K562 (cell line): ENCODE measurements around the gene STK26. TPM values are rescaled to one million over a fixed set of nuclear protein-coding genes. Genes with fewer than 3 reads are reported as not detected.

Experiments
- ATAC-seq: fragments of 200-7000 bp; cut with Tn5 transposase; 3 replicates; pipeline ENCODE4 v1.9.1; 2020; ENCODE audit warnings: moderate library complexity
- BruUV-seq: library from RNA; stranded (reverse); fragments of 400-500 nt; replicated peaks from 2 replicates; lab custom pipeline; 2021; lab: Mats Ljungman, UMichigan
- CTCF ChIA-PET: fragments of 300-600 bp; formaldehyde crosslinking; extraction: SDS; loops from one replicate; lab custom pipeline; 2021; ENCODE audit warnings: low intra/inter-chr PET ratio; lab: Yijun Ruan, JAX
- POLR2A ChIA-PET: fragments of 300-600, 350-650 bp; sonication (Branson Sonifier 250); formaldehyde crosslinking; extraction: SDS; loops from one replicate; lab custom pipeline; 2021; ENCODE audit warnings: antibody characterized with exemption, inconsistent platforms; lab: Yijun Ruan, JAX
- DNase-seq, 4 experiments: peaks; one replicate each; pipeline versions ENCODE4 v3.0.0 to v3.0.0-alpha.2; 2011 to 2018; ENCODE audit warnings: low spot score in 3 of 4, mixed read lengths in 3 of 4; ENCODE audit errors: extremely low read depth in 1 of 4
- FAIRE-seq: peaks from 2 replicates; lab custom pipeline; 2011; peaks lifted over from hg19 to GRCh38; lab: Jason Lieb, UNC
- H2AFZ ChIP-seq: 2 replicates; pipeline ENCODE4 v1.6.0; 2011; ENCODE audit warnings: low read depth, low read length, control low read depth, inconsistent platforms
- H3K27ac ChIP-seq: fragments of 200-600 bp; 3 replicates; pipeline ENCODE4 v1.8.0; 2011; ENCODE audit warnings: low read depth, mild to moderate bottlenecking, control low read depth, inconsistent platforms, low read length, moderate library complexity, mixed read lengths; ENCODE audit errors: extremely low read depth
- H3K27me3 ChIP-seq, 2 experiments: fragments of 300-600 bp in 1 of 2; 2 replicates in 1 of 2; 3 replicates in 1 of 2; pipeline versions ENCODE4 v1.6.0 to v1.8.0; 2011; ENCODE audit warnings: inconsistent platforms in 2 of 2, low read length in 2 of 2, mild to moderate bottlenecking in 1 of 2, mixed read lengths in 1 of 2, moderate library complexity in 1 of 2; ENCODE audit not compliant: control insufficient read depth in 2 of 2, insufficient read depth in 2 of 2
- H3K36me3 ChIP-seq: fragments of 300-600 bp; 3 replicates; pipeline ENCODE4 v1.8.0; 2011; ENCODE audit warnings: mild to moderate bottlenecking, low read length, inconsistent platforms; ENCODE audit not compliant: control insufficient read depth, insufficient read depth
- H3K4me1 ChIP-seq, 2 experiments: fragments of 200-600 bp in 1 of 2; replicated peaks in 1 of 2; 2 replicates in 1 of 2; 3 replicates in 1 of 2; pipeline versions ENCODE4 v1.5.1 to v1.8.0; 2011; ENCODE audit warnings: inconsistent platforms in 2 of 2, low read length in 2 of 2, mild to moderate bottlenecking in 1 of 2, mixed read lengths in 1 of 2, moderate library complexity in 1 of 2; ENCODE audit not compliant: control insufficient read depth in 2 of 2, insufficient read depth in 2 of 2
- H3K4me2 ChIP-seq: 2 replicates; pipeline ENCODE4 v1.6.1; 2011; ENCODE audit warnings: low read length, control low read depth, inconsistent platforms, mixed read lengths; ENCODE audit not compliant: insufficient read depth
- H3K4me3 ChIP-seq: fragments of 200-600 bp; sonication (generic), shearing (Covaris generic); 2 replicates; pipeline ENCODE4 v1.5.1; 2016; ENCODE audit warnings: control low read depth, inconsistent platforms
- H3K79me2 ChIP-seq: fragments of 200-600 bp; 3 replicates; pipeline ENCODE4 v1.8.0; 2011; ENCODE audit warnings: low read length, inconsistent platforms; ENCODE audit not compliant: control insufficient read depth, insufficient read depth
- H3K9ac ChIP-seq, 2 experiments: 2 replicates each; pipeline versions ENCODE4 v1.6.0 to v1.6.1; 2011; ENCODE audit warnings: low read depth in 2 of 2, low read length in 2 of 2, control low read depth in 1 of 2, inconsistent platforms in 1 of 2, mild to moderate bottlenecking in 1 of 2, mixed read lengths in 1 of 2; ENCODE audit not compliant: insufficient read depth in 1 of 2
- H3K9me1 ChIP-seq: one replicate; pipeline ENCODE4 v1.6.0; 2011; ENCODE audit warnings: inconsistent platforms, mild to moderate bottlenecking, low read length, moderate library complexity; ENCODE audit not compliant: control insufficient read depth, insufficient read depth
- H3K9me3 ChIP-seq: replicated peaks from 2 replicates; pipeline ENCODE4 v1.5.1; 2011; ENCODE audit warnings: low read depth, low read length, inconsistent platforms; ENCODE audit not compliant: control insufficient read depth, insufficient read depth
- H4K20me1 ChIP-seq: replicated peaks from 2 replicates; pipeline ENCODE4 v1.6.1; 2011; ENCODE audit warnings: low read length, inconsistent platforms, mixed read lengths; ENCODE audit not compliant: control insufficient read depth, insufficient read depth
- BHLHE40 ChIP-seq: IDR thresholded peaks from 2 replicates; pipeline ENCODE4 v1.6.1; 2011; ENCODE audit warnings: low read length, improper control_type of control experiment
- CC2D1A ChIP-seq: fragments of 450-650 bp; IDR thresholded peaks from 2 replicates; pipeline ENCODE4 v1.6.1; 2017; ENCODE audit warnings: mild to moderate bottlenecking
- KLF16 ChIP-seq: IDR thresholded peaks from 2 replicates; pipeline ENCODE4 v1.6.1; 2016; ENCODE audit warnings: antibody characterized with exemption
- KLF6 ChIP-seq: fragments of 250-450 bp; sonication (Bioruptor Pico); IDR thresholded peaks from 2 replicates; pipeline ENCODE4 v1.4.0; 2020; ENCODE audit warnings: mild to moderate bottlenecking, moderate library complexity, borderline replicate concordance
- PHF8 ChIP-seq: fragments of 200-600 bp; sonication (generic); IDR thresholded peaks from 2 replicates; pipeline ENCODE4 v1.6.1; 2012; ENCODE audit warnings: mixed run types, mild to moderate bottlenecking, inconsistent platforms, low read length, moderate library complexity, borderline replicate concordance
- PTBP1 ChIP-seq: fragments of 200-400 bp; formaldehyde crosslinking; IDR thresholded peaks from 2 replicates; pipeline ENCODE4 v1.6.1; 2017; ENCODE audit warnings: low read depth, low read length
- RBM14 ChIP-seq: fragments of 200-400 bp; formaldehyde crosslinking; IDR thresholded peaks from 2 replicates; pipeline ENCODE4 v1.6.1; 2018; ENCODE audit warnings: low read depth, mild to moderate bottlenecking, low read length, moderate library complexity, borderline replicate concordance; ENCODE audit not compliant: insufficient read depth
- TCF7L2 ChIP-seq: fragments of 150-350 bp; IDR thresholded peaks from 2 replicates; pipeline ENCODE4 v1.6.1; 2016; ENCODE audit warnings: low read depth, mild to moderate bottlenecking, low read length, moderate library complexity
- ZC3H11A ChIP-seq: IDR thresholded peaks from 2 replicates; pipeline ENCODE4 v1.6.1; 2012; ENCODE audit warnings: low read depth, low read length, improper control_type of control experiment
- ZNF79 ChIP-seq: fragments of 250-450 bp; sonication (Bioruptor Pico); IDR thresholded peaks from 2 replicates; pipeline ENCODE4 v1.4.0; 2020; ENCODE audit warnings: low read depth, mild to moderate bottlenecking, moderate library complexity
- WGBS: fragments of 100-300 bp; shearing (Covaris generic); methylation state at CpG from one replicate; pipeline ENCODE4 v1.1.6; 2016; ENCODE audit warnings: low coverage, mixed read lengths; ENCODE audit not compliant: insufficient coverage; ENCODE audit errors: missing lambda C conversion rate; 5-methylcytosine and 5-hydroxymethylcytosine counted together
- in situ Hi-C: fragments of 300-500 bp; cut with MboI; formaldehyde crosslinking; loops from 4 replicates; pipeline ENCODE4 v1.15.0; 2018; ENCODE audit warnings: inconsistent platforms, mixed read lengths
- intact Hi-C: fragments of 100-400 bp; cut with micrococcal nuclease; formaldehyde crosslinking; loops from 2 replicates; pipeline ENCODE4 v1.14.2; 2022
- polyA plus RNA-seq, 8 experiments: library from polyadenylated mRNA; depleted of rRNA in 4 of 8; stranded (reverse) in 5 of 8; unstranded in 3 of 8; fragments of >200 nt; fragmentation: Nextera tagmentation in 2 of 8; fragmentation: Illumina TruSeq in 1 of 8; extraction: Ambion mirVana in 2 of 8; extraction: Trizol in 1 of 8; gene quantifications; 2 replicates each; pipeline versions ENCODE4 v1.2.1 to v1.2.3, GENCODE V29; 2011 to 2014; ENCODE audit warnings: inconsistent platforms in 1 of 8, missing spikeins in 1 of 8
- total RNA-seq, 7 experiments: library from RNA; depleted of rRNA in 6 of 7; stranded (reverse); fragments of >200 nt in 6 of 7; fragmentation: Illumina TruSeq in 2 of 7; extraction: Trizol in 2 of 7; gene quantifications; 2 replicates each; pipeline versions ENCODE4 v1.2.1 to v1.2.3, GENCODE V29; 2011 to 2021; ENCODE audit warnings: low replicate concordance in 1 of 7
- TF ChIP-seq, protein P1 (sequence below): fragments of 250-450 bp; sonication (Bioruptor Pico); IDR thresholded peaks from 2 replicates; pipeline ENCODE4 v1.5.0; 2021; ENCODE audit warnings: mild to moderate bottlenecking, moderate library complexity

STK26 gene
- total and polyA plus RNA-seq, 9 of the 15 experiments (the other 6 are each of a cell fraction or from before 2014, with no cell fraction given), result 28.1 to 72.9 (median 50.1) TPM

- 56% methylated on average over 3 of the region's 3 CpGs for WGBS
- H3K9me3 ChIP-seq, result no peaks in the 10 kb centered on the region; the same call in 1 of the 2 replicates
- no peak overlapping the region for H3K4me2 ChIP-seq
- H2AFZ ChIP-seq, result no peak overlapping the region
- intact Hi-C loops (no loop called here), in situ Hi-C loops (loop anchor here (25.0 kb wide), 1 partner anchor 534 kb away; no protein-coding TSS in a partner anchor)
- H3K4me1 ChIP-seq, result no peaks in the 10 kb centered on the region
- no peak for ATAC-seq
- H3K27ac ChIP-seq, result no peak overlapping the region
- H3K27me3 ChIP-seq, result no peaks in the 10 kb centered on the region
- H3K4me3 ChIP-seq, result no peak overlapping the region
- no peaks in the 10 kb centered on the region for H3K79me2 ChIP-seq
- H4K20me1 ChIP-seq, result no peaks in the 10 kb centered on the region
- BruUV-seq, result no TSS peak
- no peaks in the 10 kb centered on the region for H3K9me1 ChIP-seq
- POLR2A ChIA-PET, result no interaction called here
- CTCF ChIA-PET, result no interaction called here
- peaks cover 24% of the 10 kb centered on the region; the same call in 2 of the 3 replicates for H3K36me3 ChIP-seq
- DNase-seq, result no peak
- no peak overlapping the region for H3K9ac ChIP-seq
- FAIRE-seq, result no peak
- TF ChIP-seq, protein P1, sequence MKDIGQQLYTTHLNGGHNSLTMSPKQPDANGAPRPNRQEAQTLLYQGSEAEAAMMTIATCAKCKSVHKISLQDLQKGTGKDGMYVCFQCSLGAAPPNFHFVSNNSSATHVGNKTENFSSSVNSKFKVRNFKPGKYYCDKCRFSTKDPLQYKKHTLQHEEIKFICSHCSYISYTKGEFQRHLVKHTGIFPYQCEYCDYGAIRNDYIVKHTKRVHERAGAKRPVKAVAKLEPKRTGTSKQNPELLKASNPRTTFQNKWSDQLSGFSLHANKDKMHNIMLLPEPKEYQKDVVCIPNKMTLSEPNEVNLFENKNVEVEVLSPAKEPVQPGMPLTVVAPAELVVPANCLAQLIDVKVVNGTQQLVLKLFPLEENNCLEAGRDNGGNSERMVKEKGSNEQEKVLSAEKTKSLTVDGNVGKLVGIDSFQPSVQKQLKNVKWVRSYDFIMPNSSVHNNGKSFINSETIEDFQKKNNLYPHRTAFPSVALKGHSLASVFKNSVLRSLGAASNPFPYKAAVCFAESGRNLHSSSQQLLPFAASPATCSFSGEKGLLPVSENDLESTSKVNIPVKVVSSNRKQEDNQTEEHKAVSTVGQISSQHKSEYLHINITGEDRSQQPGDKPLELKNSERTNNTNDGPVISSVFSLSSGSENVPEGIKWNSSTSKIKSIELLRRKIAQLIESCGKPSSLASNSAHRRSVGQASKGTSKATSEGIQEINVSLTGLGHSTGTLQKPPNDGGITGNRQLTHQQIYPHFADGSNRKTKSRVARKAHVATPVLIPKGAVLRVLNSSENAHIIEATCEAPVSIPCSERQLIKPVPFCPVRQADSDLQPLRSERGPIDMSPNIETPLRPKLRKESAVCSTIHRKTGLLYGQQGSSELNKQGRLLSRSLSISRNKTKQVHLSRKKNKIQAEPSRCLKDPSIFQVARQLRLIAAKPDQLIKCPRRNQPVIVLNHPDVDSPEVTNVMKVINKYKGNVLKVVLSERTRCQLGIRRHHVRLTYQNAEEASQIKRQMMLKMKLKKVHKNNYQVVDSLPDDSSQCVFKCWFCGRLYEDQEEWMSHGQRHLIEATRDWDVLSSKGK (CRISPR knock-in tag), result no peak
- TF ChIP-seq ZNF79 (CRISPR knock-in tag) (no peak), RBM14 (no peak), PTBP1 (no peak), BHLHE40 (no peak), CC2D1A (no peak), PHF8 (no peak), KLF6 (CRISPR knock-in tag) (no peak), TCF7L2 (no peak), ZC3H11A (no peak), KLF16 (no peak)
- TF ChIP-seq, all 486 proteins: peak for 0
Observed at GRCh38 chrX:132077912-132078311, 54.8 kb downstream of the STK26 start.
